NCI-H2081 (cell line): ENCODE data around the gene YJU2.
A peak's percentile ranks its signal among the peaks of the same experiment; 100 is the strongest.
"Not testable (repeated sequence)": the region's sequence is repeated elsewhere in the genome, so short reads cannot be mapped to it uniquely, and the experiment has no call there.

ENCODE experiments used
- DNase-seq, 2 experiments: peaks; one replicate each; lab custom pipeline; 2025; lab: John Stamatoyannopoulos, UW

Gene YJU2

DNA sequence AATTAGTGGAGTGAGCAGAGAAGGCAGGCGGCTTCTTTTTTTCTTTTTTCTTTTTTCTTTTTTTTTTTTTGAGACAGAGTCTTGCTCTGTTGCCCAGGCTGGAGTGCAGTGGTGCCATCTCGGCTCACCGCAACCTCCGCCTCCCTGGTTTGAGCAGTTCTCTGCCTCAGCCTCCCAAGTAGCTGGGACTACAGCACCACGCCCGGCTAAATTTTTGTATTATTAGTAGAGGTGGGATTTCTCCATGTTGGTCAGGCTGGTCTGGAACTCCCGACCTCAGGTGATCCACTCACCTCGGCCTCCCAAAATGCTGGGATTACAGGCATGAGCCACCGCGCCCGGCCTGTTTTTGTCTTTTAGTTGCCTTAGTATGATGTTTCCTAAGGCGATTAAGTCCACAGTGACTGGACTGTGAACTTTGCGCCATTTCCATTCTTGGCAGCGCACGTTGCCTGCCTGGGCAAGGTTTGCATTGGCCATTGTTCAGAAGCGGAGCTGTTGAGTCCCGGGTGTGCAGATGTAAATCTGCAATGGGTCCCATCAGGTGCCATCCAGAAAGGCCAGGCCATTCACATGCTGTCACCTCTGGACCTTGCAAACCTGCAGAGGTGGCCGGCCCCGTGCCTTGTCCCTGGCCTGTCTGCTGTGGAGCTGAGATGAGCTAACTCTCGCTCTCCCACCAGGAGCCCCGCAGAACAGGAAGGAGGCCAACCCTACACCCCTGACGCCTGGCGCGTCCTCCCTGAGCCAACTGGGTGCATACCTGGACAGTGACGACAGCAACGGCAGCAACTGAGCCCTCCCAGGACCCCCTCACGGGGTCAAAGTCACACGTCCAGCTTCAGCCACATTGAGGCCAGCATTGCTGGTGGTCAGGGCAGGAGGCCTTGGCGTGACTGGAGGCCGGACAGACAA is 21.3 kb downstream of the YJU2 start:
- DNase-seq: no peak

GRCh38 chr19:4268816-4269430 is 22.0 kb downstream of the YJU2 start:
- DNase-seq: no peak

GRCh38 chr19:4272894-4273293 is 26.0 kb downstream of the YJU2 start:
- no peak for DNase-seq

DNA sequence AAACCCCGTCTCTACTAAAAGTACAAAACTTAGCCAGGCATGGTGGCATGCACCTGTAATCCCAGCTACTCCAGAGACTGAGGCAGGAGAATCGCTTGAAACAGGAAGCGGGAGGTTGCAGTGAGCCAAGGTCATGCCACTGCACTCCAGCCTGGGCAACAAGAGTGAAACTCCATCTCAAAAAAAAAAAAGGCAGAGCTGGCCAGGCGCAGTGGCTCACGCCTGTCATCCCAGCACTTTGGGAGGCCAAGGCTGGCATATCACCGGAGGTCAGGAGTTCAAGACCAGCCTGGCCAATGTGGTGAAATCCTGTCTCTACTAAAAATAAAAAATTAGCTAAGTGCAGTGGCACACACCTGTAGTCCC is 27.4 kb downstream of the YJU2 start:
- not testable (repeated sequence) for DNase-seq

GRCh38 chr19:4277191-4277696 is 30.4 kb downstream of the YJU2 start:
- DNase-seq: no peak

- no peak for DNase-seq
Measured at GRCh38 chr19:4278010-4278409, 31.1 kb downstream of the YJU2 start.

GRCh38 chr19:4278419-4279266 is 31.8 kb downstream of the YJU2 start, which contains the start of gene SHD:
SHD (plus strand) TSS chr19:4279266; CDS start chr19:4280064, 798 bp downstream.
- DNase-seq: no peak

DNA sequence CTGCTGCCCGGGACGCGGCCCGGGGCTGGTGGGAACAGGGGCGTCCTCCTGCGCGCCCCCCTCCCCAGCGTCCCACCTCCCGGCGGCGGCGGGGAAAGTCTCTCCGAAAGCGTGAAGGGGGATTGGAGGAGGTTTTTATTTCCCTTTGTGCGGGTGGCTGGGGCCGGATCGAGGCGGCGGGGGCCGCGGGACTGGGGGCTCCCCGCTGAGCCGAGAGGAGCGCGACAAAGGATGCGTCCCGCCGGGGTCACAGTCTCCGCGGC is 32.3 kb downstream of the YJU2 start:
- DNase-seq: no peak

GRCh38 chr19:4279530-4280422 is 32.9 kb downstream of the YJU2 start:
- DNase-seq: no peak

GRCh38 chr19:4284176-4284958 is 37.5 kb downstream of the YJU2 start:
- peak in 1 of 2 experiments; percentile 11 for DNase-seq

DNA sequence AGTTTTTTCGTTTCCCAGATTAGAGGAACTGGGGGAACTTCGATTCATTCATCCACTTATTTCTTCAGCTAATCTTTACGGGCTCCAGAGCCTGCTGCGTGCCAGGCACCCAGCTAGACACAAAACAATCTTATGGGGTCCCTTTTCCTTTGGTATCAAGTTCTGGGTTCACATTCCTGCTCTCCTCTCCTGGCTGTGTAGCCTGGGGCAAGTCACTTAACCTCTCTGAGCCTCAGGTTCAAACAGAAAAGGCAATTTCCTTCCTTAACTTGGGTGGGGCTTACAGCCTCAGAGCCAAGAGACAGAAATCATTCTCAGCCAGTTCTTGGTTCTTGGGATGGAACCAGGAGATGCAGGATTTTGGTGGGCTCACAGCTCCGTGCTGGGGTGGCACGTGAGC is 38.1 kb downstream of the YJU2 start:
- DNase-seq: no peak

DNA sequence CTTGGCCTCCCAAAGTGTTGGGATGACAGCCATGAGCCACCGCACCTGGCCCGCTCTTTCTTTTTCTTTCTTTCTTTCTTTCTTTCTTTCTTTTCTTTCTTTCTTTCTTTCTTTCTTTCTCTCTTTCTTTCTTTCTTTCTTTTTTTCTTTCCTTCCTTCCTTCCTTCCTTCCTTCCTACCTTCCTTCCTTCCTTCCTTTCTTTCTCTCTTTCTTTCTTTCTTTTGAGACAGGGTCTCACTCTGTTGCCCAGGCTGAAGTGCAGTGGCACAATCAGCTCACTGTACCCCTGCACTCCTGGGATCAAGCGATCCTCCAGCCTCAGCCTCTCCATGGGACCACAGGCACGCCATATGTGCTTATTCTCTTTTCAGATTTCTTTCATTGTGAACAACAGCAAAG is 39.3 kb downstream of the YJU2 start:
- not testable (repeated sequence) for DNase-seq

DNA sequence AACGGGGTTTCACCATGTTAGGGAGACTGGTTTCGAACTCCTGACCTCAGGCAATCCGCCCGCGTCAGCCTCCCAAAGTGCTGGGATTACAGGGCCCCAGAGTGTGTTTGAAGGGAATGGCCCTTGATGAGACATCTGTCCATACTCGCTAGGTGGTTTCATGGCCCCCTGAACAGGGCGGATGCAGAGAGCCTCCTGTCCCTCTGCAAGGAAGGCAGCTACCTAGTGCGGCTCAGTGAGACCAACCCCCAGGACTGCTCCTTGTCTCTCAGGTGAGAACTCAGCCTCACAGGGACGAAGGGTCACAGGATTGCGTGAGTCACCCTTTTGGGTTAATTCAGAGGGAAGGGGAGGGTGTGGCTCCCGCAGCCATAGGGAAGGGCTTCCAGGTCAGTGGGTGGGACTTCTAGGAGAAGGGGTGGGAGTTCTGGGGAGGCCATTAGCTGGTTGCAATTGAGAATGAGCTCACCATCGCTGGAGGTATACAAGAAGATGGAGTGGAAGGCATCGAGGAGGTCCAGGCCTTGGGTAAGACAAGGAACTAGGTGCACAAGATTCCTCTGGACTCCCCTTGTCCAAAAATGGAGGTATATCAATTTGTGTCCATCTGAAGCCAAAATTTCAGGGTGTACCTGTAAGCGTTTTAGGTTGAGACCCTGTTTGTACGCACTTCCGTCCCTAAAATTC is 41.4 kb downstream of the YJU2 start:
- no peak for DNase-seq

DNA sequence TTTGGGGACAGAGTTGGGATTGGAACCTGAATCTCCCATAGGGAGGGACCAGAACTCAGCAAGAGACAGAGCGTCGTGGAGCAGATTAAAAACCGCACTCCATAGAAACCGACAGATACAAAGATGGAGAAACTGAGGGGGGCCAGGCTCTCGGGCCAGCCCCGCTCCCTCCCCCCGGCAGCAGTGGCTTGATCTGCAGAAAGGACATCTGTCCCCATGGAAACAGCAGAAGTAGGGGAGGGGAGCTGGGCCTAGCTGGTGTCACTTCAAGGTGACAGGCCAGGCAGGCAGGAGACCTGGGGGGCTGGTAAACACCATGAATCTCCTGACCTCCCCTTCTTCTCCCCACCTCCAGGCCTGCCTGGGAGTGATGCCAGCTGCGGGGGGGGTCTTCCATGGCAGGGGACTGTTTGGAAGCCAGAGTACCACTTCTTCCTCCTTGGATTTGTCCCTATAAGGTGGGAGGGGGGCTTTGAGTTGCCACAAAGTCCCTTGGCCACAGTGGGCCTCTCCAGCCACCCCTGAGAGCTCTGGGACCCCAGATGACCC is 44.4 kb downstream of the YJU2 start:
- DNase-seq: no peak

- DNase-seq: no peak
Measured at GRCh38 chr19:4292515-4292914, 45.6 kb downstream of the YJU2 start.

- no peak for DNase-seq
Measured at GRCh38 chr19:4294389-4294788, 47.5 kb downstream of the YJU2 start.

DNA sequence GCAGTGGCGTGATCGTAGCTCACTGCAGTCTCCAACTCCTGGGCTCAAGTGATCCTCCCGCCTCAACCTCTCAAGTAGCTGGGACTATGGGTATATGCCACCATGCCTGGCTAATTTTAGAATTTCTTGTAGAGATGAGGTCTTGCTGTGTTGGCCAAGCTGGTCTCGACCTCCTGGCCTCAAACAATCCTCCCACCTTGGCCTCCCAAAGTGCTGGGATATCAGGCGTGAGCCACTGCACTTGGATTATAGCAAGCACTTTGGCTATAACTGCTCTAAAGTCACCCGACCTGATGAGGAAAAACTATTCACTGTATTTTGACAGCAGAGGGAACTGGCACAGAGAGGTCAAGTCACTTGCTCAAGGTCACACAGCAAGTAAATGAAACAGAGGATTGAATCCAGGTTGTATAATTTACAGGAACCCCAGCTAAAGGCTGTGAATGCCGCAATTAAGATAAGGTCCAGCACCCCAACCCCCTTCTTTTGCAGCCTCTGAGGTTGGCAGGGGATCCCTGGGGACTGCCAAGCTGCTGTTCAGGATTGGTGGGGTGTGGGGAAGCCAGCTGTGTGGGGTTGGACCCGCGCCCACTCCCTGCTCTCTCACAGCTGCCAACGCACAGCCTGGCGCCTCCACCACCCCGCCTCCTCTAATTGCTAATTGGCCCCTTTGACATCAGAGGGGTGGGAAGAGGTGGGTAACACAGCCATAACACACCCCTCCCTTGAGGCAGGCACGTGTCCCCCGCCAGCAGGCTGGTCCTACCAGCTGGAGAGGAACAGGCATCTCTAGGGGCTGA is 49.3 kb downstream of the YJU2 start:
- peak; percentile 88 to 92 for DNase-seq

DNA sequence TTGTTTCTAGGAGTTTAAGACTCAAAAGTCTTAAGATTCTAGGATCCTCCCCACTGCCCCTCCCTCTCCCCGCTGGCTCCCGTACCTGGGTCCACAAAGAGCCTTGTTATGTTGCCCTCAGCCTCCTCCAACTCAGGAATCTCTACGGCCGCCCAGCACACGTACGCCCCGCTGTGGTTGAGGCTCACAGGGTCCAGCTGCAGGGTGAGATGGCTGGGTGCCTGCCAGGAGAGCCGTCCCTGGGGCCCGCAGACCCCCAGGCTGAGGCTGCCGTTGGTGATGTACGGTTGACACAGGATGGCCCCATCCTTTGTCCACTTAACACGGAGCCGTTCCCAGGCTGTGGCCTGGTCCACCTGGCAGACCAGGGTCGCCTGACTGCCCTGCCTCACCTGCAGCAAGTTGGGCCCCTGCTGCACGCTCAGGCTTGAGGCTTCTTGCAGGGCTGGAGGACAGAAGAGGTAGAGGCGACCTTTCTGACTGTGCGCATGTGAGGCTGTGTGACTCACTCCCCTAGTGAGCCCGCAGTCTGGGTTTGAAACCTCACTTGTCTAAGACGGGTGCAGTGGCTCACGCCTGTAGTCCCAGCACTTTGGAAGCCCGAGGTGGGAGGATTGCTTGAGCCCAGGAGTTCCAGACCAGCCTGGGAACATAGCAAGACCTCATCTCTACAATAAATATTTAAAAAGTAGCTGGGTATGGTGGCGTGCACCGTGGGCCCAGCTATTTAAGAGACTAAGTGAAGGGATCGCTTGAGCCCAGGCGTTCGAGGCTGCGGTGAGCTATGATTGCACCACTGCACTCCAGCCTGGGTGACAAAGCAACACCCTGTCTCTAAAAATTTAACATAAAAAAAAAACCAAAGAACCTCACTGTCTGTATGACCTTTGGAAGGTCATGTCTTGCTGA is 51.3 kb downstream of the YJU2 start:
- no peak for DNase-seq
